Neural progenitor cell (in vitro differentiated cells): ENCODE data around the gene FBLN5. TPM values are rescaled to one million over a fixed set of nuclear protein-coding genes. Genes with fewer than 3 reads are reported as not detected.

Experiments
- DNase-seq: peaks from one replicate; pipeline ENCODE4 v3.0.0-alpha.2; 2016; ENCODE audit warnings: low spot score
- H2AFZ ChIP-seq: fragments of 200-600 bp; sonication (generic); replicated peaks from 2 replicates; pipeline ENCODE4 v1.6.1; 2016; ENCODE audit warnings: antibody characterized with exemption
- H3F3A ChIP-seq: fragments of 200-600 bp; sonication (generic); 2 replicates; pipeline ENCODE4 v1.6.1; 2016; ENCODE audit warnings: antibody characterized with exemption, low read depth
- H3K27ac ChIP-seq: fragments of 200-600 bp; sonication (generic); 2 replicates; pipeline ENCODE4 v1.5.1; 2016; ENCODE audit warnings: mild to moderate bottlenecking
- H3K27me3 ChIP-seq: fragments of 200-600 bp; sonication (generic); 2 replicates; pipeline ENCODE4 v1.6.1; 2016; ENCODE audit warnings: mild to moderate bottlenecking, moderate library complexity
- H3K36me3 ChIP-seq: fragments of 200-600 bp; sonication (generic); 2 replicates; pipeline ENCODE4 v1.5.1; 2016
- H3K4me1 ChIP-seq: fragments of 200-600 bp; sonication (generic); 2 replicates; pipeline ENCODE4 v1.6.1; 2016; ENCODE audit warnings: mixed run types
- H3K4me2 ChIP-seq: fragments of 200-600 bp; sonication (generic); 2 replicates; pipeline ENCODE4 v1.6.1; 2016
- H3K4me3 ChIP-seq: fragments of 200-600 bp; sonication (generic); 2 replicates; pipeline ENCODE4 v1.5.1; 2016
- H3K79me2 ChIP-seq: fragments of 200-600 bp; sonication (generic); 2 replicates; pipeline ENCODE4 v1.6.1; 2016; ENCODE audit warnings: low read depth
- H3K9ac ChIP-seq: fragments of 200-600 bp; sonication (generic); 2 replicates; pipeline ENCODE4 v1.6.1; 2016
- H3K9me3 ChIP-seq: fragments of 200-600 bp; sonication (generic); 2 replicates; pipeline ENCODE4 v1.5.1; 2016; ENCODE audit warnings: low read depth
- H4K20me1 ChIP-seq: fragments of 200-600 bp; sonication (generic); 2 replicates; pipeline ENCODE4 v1.6.1; 2016; ENCODE audit warnings: low read depth
- H3K27ac Mint-ChIP-seq: 3 replicates; pipeline ENCODE4 v1.8.0; 2021; ENCODE audit warnings: mixed read lengths
- H3K27me3 Mint-ChIP-seq: 2 replicates; pipeline ENCODE4 v1.8.0; 2022; ENCODE audit warnings: low read depth, mild to moderate bottlenecking, inconsistent platforms, moderate library complexity, mixed read lengths; ENCODE audit not compliant: insufficient read depth
- H3K36me3 Mint-ChIP-seq: 3 replicates; pipeline ENCODE4 v1.8.0; 2021; ENCODE audit warnings: mixed read lengths
- H3K4me1 Mint-ChIP-seq: 3 replicates; pipeline ENCODE4 v1.8.0; 2021; ENCODE audit warnings: mixed read lengths
- H3K4me3 Mint-ChIP-seq: 3 replicates; pipeline ENCODE4 v1.8.0; 2021; ENCODE audit warnings: mild to moderate bottlenecking, moderate library complexity, mixed read lengths
- H3K9me3 Mint-ChIP-seq: 3 replicates; pipeline ENCODE4 v1.8.0; 2020; ENCODE audit warnings: mixed read lengths
- CTCF ChIP-seq: fragments of 200-600 bp; sonication (generic); IDR thresholded peaks from 2 replicates; pipeline ENCODE4 v1.5.1; 2017; ENCODE audit warnings: antibody characterized with exemption, mild to moderate bottlenecking
- EZH2 ChIP-seq: fragments of 200-600 bp; sonication (generic); IDR thresholded peaks from 2 replicates; pipeline ENCODE4 v1.6.1; 2017; ENCODE audit warnings: antibody characterized with exemption, mild to moderate bottlenecking, moderate library complexity
- EZH2phosphoT487 ChIP-seq: fragments of 200-600 bp; sonication (generic); IDR thresholded peaks from 2 replicates; pipeline ENCODE4 v1.6.1; 2017; ENCODE audit warnings: antibody characterized with exemption
- total RNA-seq: library from RNA; depleted of rRNA; stranded (reverse); fragments of >200 nt; gene quantifications from 2 replicates; pipeline ENCODE4 v1.2.3, GENCODE V29; 2015; ENCODE audit warnings: low replicate concordance

FBLN5 gene
- total RNA-seq, 1 donor from 2014 or later, result not detected

- no peak for DNase-seq
- Histone ChIP-seq H3F3A (peaks cover 19% of the 10 kb centered on the region), H3K9me3 (no peaks in the 10 kb centered on the region), H3K4me1 (peaks cover 6% of the 10 kb centered on the region), H2AFZ (peak overlapping the region; percentile 90), H3K27me3 (peaks cover 50% of the 10 kb centered on the region), H3K4me2 (peak overlapping the region; percentile 88), H4K20me1 (peaks cover 6% of the 10 kb centered on the region), H3K79me2 (no peaks in the 10 kb centered on the region), H3K9ac (no peak overlapping the region), H3K27ac (no peak overlapping the region), H3K36me3 (no peaks in the 10 kb centered on the region), H3K4me3 (peak overlapping the region; percentile 66)
- Mint-ChIP-seq H3K9me3 (no peaks in the 10 kb centered on the region), H3K36me3 (no peaks in the 10 kb centered on the region), H3K4me3 (peak overlapping the region; percentile 66), H3K27ac (no peak overlapping the region), H3K4me1 (no peaks in the 10 kb centered on the region), H3K27me3 (peaks cover 42% of the 10 kb centered on the region)
- TF ChIP-seq CTCF, result no peak
- TF ChIP-seq EZH2phosphoT487, result no peak
- TF ChIP-seq EZH2, result no peak
Observed at GRCh38 chr14:91835197-91835919, 112.1 kb downstream of the FBLN5 start.

GRCh38 chr14:91834571-91834970 lies 112.9 kb downstream of the FBLN5 start:
- no peak overlapping the region for H3K27ac ChIP-seq
- peaks cover 19% of the 10 kb centered on the region for H3F3A ChIP-seq
- H3K9me3 Mint-ChIP-seq, result no peaks in the 10 kb centered on the region
- H3K36me3 Mint-ChIP-seq, result no peaks in the 10 kb centered on the region
- H3K27ac Mint-ChIP-seq, result no peak overlapping the region
- no peak for TF ChIP-seq CTCF
- no peak for TF ChIP-seq EZH2
- no peak for TF ChIP-seq EZH2phosphoT487
- peaks cover 6% of the 10 kb centered on the region for H3K4me1 ChIP-seq
- H3K4me3 Mint-ChIP-seq, result no peak overlapping the region
- no peak overlapping the region for H3K4me2 ChIP-seq
- H2AFZ ChIP-seq, result no peak overlapping the region
- H3K27me3 ChIP-seq, result peaks cover 50% of the 10 kb centered on the region
- no peaks in the 10 kb centered on the region for H3K4me1 Mint-ChIP-seq
- no peak overlapping the region for H3K9ac ChIP-seq
- no peaks in the 10 kb centered on the region for H3K79me2 ChIP-seq
- no peaks in the 10 kb centered on the region for H3K36me3 ChIP-seq
- peaks cover 36% of the 10 kb centered on the region for H3K27me3 Mint-ChIP-seq
- H4K20me1 ChIP-seq, result peaks cover 6% of the 10 kb centered on the region
- no peaks in the 10 kb centered on the region for H3K9me3 ChIP-seq
- peak; percentile 14 for DNase-seq
- H3K4me3 ChIP-seq, result no peak overlapping the region

GRCh38 chr14:91831337-91831736 lies 116.2 kb downstream of the FBLN5 start:
- H3K27ac Mint-ChIP-seq, result no peak overlapping the region
- no peak overlapping the region for H3K4me2 ChIP-seq

More at GRCh38 chr14:91831337-91831736, 116.2 kb downstream of the FBLN5 start:
- Histone ChIP-seq H3K9ac (no peak overlapping the region), H3K4me3 (no peak overlapping the region), H3K4me1 (peaks cover 6% of the 10 kb centered on the region), H3K9me3 (no peaks in the 10 kb centered on the region), H3F3A (peaks cover 19% of the 10 kb centered on the region), H3K27ac (no peak overlapping the region), H3K79me2 (no peaks in the 10 kb centered on the region), H2AFZ (no peak overlapping the region), H4K20me1 (peaks cover 6% of the 10 kb centered on the region), H3K27me3 (peaks cover 26% of the 10 kb centered on the region), H3K36me3 (no peaks in the 10 kb centered on the region)
- no peak for TF ChIP-seq EZH2
- no peak for TF ChIP-seq CTCF
- no peak for TF ChIP-seq EZH2phosphoT487
- no peak for DNase-seq
- Mint-ChIP-seq H3K4me3 (no peak overlapping the region), H3K4me1 (no peaks in the 10 kb centered on the region), H3K36me3 (no peaks in the 10 kb centered on the region), H3K9me3 (no peaks in the 10 kb centered on the region), H3K27me3 (peaks cover 17% of the 10 kb centered on the region)
